HFFc6 (cell line): ENCODE data around the gene EVC. TPM values are rescaled to one million over a fixed set of nuclear protein-coding genes. Genes with fewer than 3 reads are reported as not detected.

Experiments used
- DNase-seq: peaks from one replicate; pipeline ENCODE4 v3.0.0-alpha.2; 2018
- H3K27ac Mint-ChIP-seq: 2 replicates; pipeline ENCODE4 v1.8.0; 2020; ENCODE audit warnings: mild to moderate bottlenecking, mixed read lengths
- H3K27me3 Mint-ChIP-seq: 2 replicates; pipeline ENCODE4 v1.8.0; 2021; ENCODE audit warnings: mild to moderate bottlenecking, moderate library complexity, mixed read lengths; ENCODE audit not compliant: insufficient read depth
- H3K36me3 Mint-ChIP-seq: 2 replicates; pipeline ENCODE4 v1.8.0; 2021; ENCODE audit warnings: low read depth, mixed read lengths
- H3K4me1 Mint-ChIP-seq: 2 replicates; pipeline ENCODE4 v1.8.0; 2020; ENCODE audit warnings: low read depth, mixed read lengths
- H3K4me3 Mint-ChIP-seq: 2 replicates; pipeline ENCODE4 v1.8.0; 2020; ENCODE audit warnings: mild to moderate bottlenecking, moderate library complexity, mixed read lengths
- H3K9me3 Mint-ChIP-seq: 2 replicates; pipeline ENCODE4 v1.8.0; 2020; ENCODE audit warnings: mild to moderate bottlenecking, mixed read lengths
- CTCF ChIP-seq: fragments of 200-600 bp; sonication (generic); IDR thresholded peaks from 2 replicates; pipeline ENCODE4 v1.5.0; 2021; ENCODE audit warnings: antibody characterized with exemption, mild to moderate bottlenecking
- total RNA-seq, 6 experiments: library from RNA; stranded (reverse); fragmentation: NEBNext Ultra II Directional; extraction: Animal tissue kit (Norgen Biotek cat#: 25700); gene quantifications; 2 replicates in 1 of 6; 3 replicates in 5 of 6; pipeline ENCODE4 v1.2.3, GENCODE V29; 2021

Gene EVC
- total RNA-seq, 6 experiments from 2014 or later = 30.7 to 40.9 (median 33.7) TPM

- Mint-ChIP-seq H3K4me1 (peaks cover 37% of the 10 kb centered on the region), H3K36me3 (peaks cover 46% of the 10 kb centered on the region), H3K27me3 (peaks cover 1% of the 10 kb centered on the region; the same call in 1 of the 2 replicates), H3K4me3 (0 out of 2 replicates have a peak overlapping the region, but pooled peaks have one; percentile 34), H3K27ac (peak overlapping the region; percentile 87), H3K9me3 (no peaks in the 10 kb centered on the region)
- DNase-seq = no peak
- TF ChIP-seq CTCF = no peak
Observed at GRCh38 chr4:5759236-5760075, 48.5 kb downstream of the EVC start.

- Mint-ChIP-seq H3K4me1 (peaks cover 37% of the 10 kb centered on the region), H3K4me3 (no peak overlapping the region), H3K27ac (peak overlapping the region; percentile 87), H3K9me3 (no peaks in the 10 kb centered on the region), H3K36me3 (peaks cover 43% of the 10 kb centered on the region), H3K27me3 (no peaks in the 10 kb centered on the region)
- TF ChIP-seq CTCF = no peak
- no peak for DNase-seq
Observed at GRCh38 chr4:5760246-5760645, 49.2 kb downstream of the EVC start.

GRCh38 chr4:5760936-5761480 is 50.0 kb downstream of the EVC start:
- Mint-ChIP-seq H3K4me3 (no peak overlapping the region), H3K27me3 (no peaks in the 10 kb centered on the region), H3K4me1 (peaks cover 37% of the 10 kb centered on the region), H3K36me3 (peaks cover 36% of the 10 kb centered on the region), H3K9me3 (no peaks in the 10 kb centered on the region), H3K27ac (peak overlapping the region; percentile 87; the same call in 1 of the 2 replicates)
- no peak for DNase-seq
- no peak for TF ChIP-seq CTCF

- Mint-ChIP-seq H3K9me3 (peaks cover 7% of the 10 kb centered on the region; the same call in 1 of the 2 replicates), H3K36me3 (peaks cover 52% of the 10 kb centered on the region), H3K27ac (0 out of 2 replicates have a peak overlapping the region, but pooled peaks have one; percentile 13), H3K4me3 (no peak overlapping the region), H3K4me1 (peaks cover 21% of the 10 kb centered on the region), H3K27me3 (peaks cover 2% of the 10 kb centered on the region; the same call in 1 of the 2 replicates)
- DNase-seq = no peak
- TF ChIP-seq CTCF = no peak
Observed at GRCh38 chr4:5770051-5770450, 59.0 kb downstream of the EVC start.

GRCh38 chr4:5772528-5773270 is 61.7 kb downstream of the EVC start:
- H3K36me3 Mint-ChIP-seq = peaks cover 75% of the 10 kb centered on the region
- no peak overlapping the region for H3K4me3 Mint-ChIP-seq
- no peak for DNase-seq
- H3K9me3 Mint-ChIP-seq = peaks cover 26% of the 10 kb centered on the region
- peaks cover 21% of the 10 kb centered on the region for H3K4me1 Mint-ChIP-seq
- peaks cover 2% of the 10 kb centered on the region; the same call in 1 of the 2 replicates for H3K27me3 Mint-ChIP-seq
- peak overlapping the region; percentile 71 for H3K27ac Mint-ChIP-seq
- TF ChIP-seq CTCF = no peak
